Natural killer cell (primary cell): Measurements from ENCODE around the gene GNAZ. TPM values are rescaled to one million over a fixed set of nuclear protein-coding genes. Genes with fewer than 3 reads are reported as not detected.
A peak's percentile ranks its signal among the peaks of the same experiment; 100 is the strongest.

Source experiments
- ATAC-seq, 3 donors: fragments of 150-1000 bp in 2 of 3; fragments of 200-7000 bp in 1 of 3; cut with Tn5 transposase; 1 replicate in 1 of 3; 2 replicates in 2 of 3; pipeline ENCODE4 v1.10.0; 2021; ENCODE audit warnings: mild to moderate bottlenecking in 2 of 3, moderate library complexity in 2 of 3
- DNase-seq, 2 donors: peaks; one replicate each; pipeline versions ENCODE4 v3.0.0 to v3.0.0-alpha.2; 2013 to 2021; ENCODE audit warnings: mixed read lengths in 1 of 2
- H3K27ac ChIP-seq: one replicate; pipeline ENCODE4 v1.5.1; 2013; ENCODE audit warnings: mild to moderate bottlenecking, low read length
- H3K27me3 ChIP-seq: one replicate; pipeline ENCODE4 v1.6.1; 2013; ENCODE audit warnings: low read length; ENCODE audit not compliant: control insufficient read depth, insufficient read depth
- H3K36me3 ChIP-seq: one replicate; pipeline ENCODE4 v1.6.1; 2013; ENCODE audit warnings: low read length; ENCODE audit not compliant: control insufficient read depth, insufficient read depth
- H3K4me1 ChIP-seq: one replicate; pipeline ENCODE4 v1.6.1; 2013; ENCODE audit warnings: low read length; ENCODE audit not compliant: control insufficient read depth, insufficient read depth
- H3K4me3 ChIP-seq: one replicate; pipeline ENCODE4 v1.5.1; 2013; ENCODE audit warnings: low read length
- H3K9me3 ChIP-seq: one replicate; pipeline ENCODE4 v1.6.1; 2013; ENCODE audit warnings: low read length; ENCODE audit not compliant: control insufficient read depth, insufficient read depth
- H3K27ac Mint-ChIP-seq, 2 donors: one replicate each; pipeline ENCODE4 v1.8.0; 2022; ENCODE audit warnings: mild to moderate bottlenecking in 2 of 2, mixed read lengths in 2 of 2, moderate library complexity in 1 of 2
- H3K27me3 Mint-ChIP-seq, 2 donors: one replicate each; pipeline ENCODE4 v1.8.0; 2022; ENCODE audit warnings: low read depth in 2 of 2, mixed read lengths in 2 of 2
- H3K36me3 Mint-ChIP-seq: one replicate; pipeline ENCODE4 v1.8.0; 2022; ENCODE audit warnings: mixed read lengths
- H3K4me1 Mint-ChIP-seq, 2 donors: one replicate each; pipeline ENCODE4 v1.8.0; 2022; ENCODE audit warnings: mixed read lengths in 2 of 2
- H3K4me3 Mint-ChIP-seq: one replicate; pipeline ENCODE4 v1.8.0; 2022; ENCODE audit warnings: mild to moderate bottlenecking, moderate library complexity, mixed read lengths
- H3K9me3 Mint-ChIP-seq, 2 donors: one replicate each; pipeline ENCODE4 v1.8.0; 2022; ENCODE audit warnings: mixed read lengths in 2 of 2
- CTCF ChIP-seq: fragments of 200-600 bp; IDR thresholded peaks from one replicate; pipeline ENCODE4 v1.8.0; 2022; ENCODE audit warnings: antibody characterized with exemption
- WGBS: methylation state at CpG from one replicate; pipeline ENCODE4 v1.1.7; 2013; ENCODE audit warnings: missing lambda C conversion rate; ENCODE audit not compliant: insufficient coverage; 5-methylcytosine and 5-hydroxymethylcytosine counted together
- intact Hi-C: fragments of 100-400 bp; cut with micrococcal nuclease; formaldehyde crosslinking; loops from one replicate; pipeline ENCODE4 v1.14.2; 2022
- total RNA-seq, 4 donors: library from RNA; stranded (reverse); fragments of 120-200 nt in 1 of 4; gene quantifications; one replicate each; pipeline versions ENCODE4 v1.2.3 to v1.2.4, GENCODE V29; 2013 to 2022

GNAZ gene
- total RNA-seq, 3 donors from 2014 or later (not counting 1 experiment from before 2014, with no cell fraction given) = 4.5 to 7.5 (median 5.6) TPM

- H3K4me3 Mint-ChIP-seq = no peak overlapping the region
These were observed 84.1 kb downstream of the GNAZ start for GRCh38 chr22:23154461-23154860.

DNA sequence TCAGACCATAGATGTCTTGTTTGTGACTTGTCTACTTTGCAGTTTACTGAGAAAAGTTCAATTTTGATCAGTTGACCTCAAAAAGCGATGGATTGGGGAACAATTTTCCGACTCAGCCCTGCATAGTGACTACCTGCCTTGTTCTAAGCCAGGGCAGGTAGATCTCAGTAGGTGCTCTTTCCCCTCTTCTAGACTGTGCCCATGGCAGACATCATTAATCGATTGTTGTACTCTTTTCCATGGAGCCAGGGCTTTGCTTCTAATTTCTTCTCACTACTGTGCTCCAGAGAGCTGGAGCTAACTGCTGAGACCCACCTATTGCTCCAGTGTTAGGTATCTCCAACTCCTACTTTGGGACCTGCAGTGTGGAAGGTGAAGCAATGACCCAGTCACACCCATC, 84.8 kb downstream of the GNAZ start:
- H3K4me1 ChIP-seq = peaks cover 23% of the 10 kb centered on the region
- H3K36me3 ChIP-seq = no peaks in the 10 kb centered on the region
- no peaks in the 10 kb centered on the region for H3K9me3 ChIP-seq
- H3K4me3 ChIP-seq = no peak overlapping the region
- H3K27me3 ChIP-seq = no peaks in the 10 kb centered on the region
- ATAC-seq = no peak
- intact Hi-C loops = no loop called here
- H3K27me3 Mint-ChIP-seq = no peaks in the 10 kb centered on the region
- no peak overlapping the region for H3K4me3 Mint-ChIP-seq
- no peak for TF ChIP-seq CTCF
- peaks cover 11 to 18% of the 10 kb centered on the region in 2 donors for H3K4me1 Mint-ChIP-seq
- WGBS = 97% methylated on average over 3 of the region's 3 CpGs
- DNase-seq = no peak
- H3K27ac ChIP-seq = no peak overlapping the region
- H3K36me3 Mint-ChIP-seq = no peaks in the 10 kb centered on the region
- no peak overlapping the region for H3K27ac Mint-ChIP-seq
- H3K9me3 Mint-ChIP-seq = no peaks in the 10 kb centered on the region

More at GRCh38 chr22:23154461-23154860, 84.1 kb downstream of the GNAZ start:
- Mint-ChIP-seq H3K9me3 (no peaks in the 10 kb centered on the region), H3K27ac (no peak overlapping the region), H3K4me1 (peaks cover 11 to 18% of the 10 kb centered on the region in 2 donors), H3K36me3 (no peaks in the 10 kb centered on the region), H3K27me3 (no peaks in the 10 kb centered on the region)
- no peaks in the 10 kb centered on the region for H3K36me3 ChIP-seq
- H3K4me3 ChIP-seq = no peak overlapping the region
- TF ChIP-seq CTCF = no peak
- DNase-seq (no peak), ATAC-seq (no peak)
- WGBS = 98% methylated on average over 4 of the region's 5 CpGs
- intact Hi-C loops = no loop called here
- peaks cover 23% of the 10 kb centered on the region for H3K4me1 ChIP-seq
- H3K27me3 ChIP-seq = no peaks in the 10 kb centered on the region
- H3K27ac ChIP-seq = no peak overlapping the region
- H3K9me3 ChIP-seq = no peaks in the 10 kb centered on the region

- no peaks in the 10 kb centered on the region for H3K36me3 ChIP-seq
- H3K27ac ChIP-seq = no peak overlapping the region
- Mint-ChIP-seq H3K36me3 (no peaks in the 10 kb centered on the region), H3K4me1 (peaks cover 11 to 18% of the 10 kb centered on the region in 2 donors), H3K27ac (peak overlapping the region in 1 of 2 donors; percentile 35), H3K4me3 (no peak overlapping the region), H3K9me3 (no peaks in the 10 kb centered on the region), H3K27me3 (no peaks in the 10 kb centered on the region)
- WGBS = 94% methylated on average over 9 of the region's 9 CpGs
- intact Hi-C loops = no loop called here
- DNase-seq (no peak), ATAC-seq (no peak)
- H3K4me1 ChIP-seq = peaks cover 23% of the 10 kb centered on the region
- TF ChIP-seq CTCF = no peak
- H3K9me3 ChIP-seq = no peaks in the 10 kb centered on the region
- H3K4me3 ChIP-seq = no peak overlapping the region
- H3K27me3 ChIP-seq = no peaks in the 10 kb centered on the region
These were observed 85.5 kb downstream of the GNAZ start for GRCh38 chr22:23155831-23156230.

- no peak for DNase-seq
- Histone ChIP-seq H3K27ac (no peak overlapping the region), H3K36me3 (no peaks in the 10 kb centered on the region), H3K4me3 (no peak overlapping the region), H3K9me3 (no peaks in the 10 kb centered on the region), H3K27me3 (no peaks in the 10 kb centered on the region), H3K4me1 (peaks cover 23% of the 10 kb centered on the region)
- TF ChIP-seq CTCF = no peak
- H3K4me1 Mint-ChIP-seq = peaks cover 11 to 18% of the 10 kb centered on the region in 2 donors
- intact Hi-C loops = no loop called here
- 62% methylated on average over 5 of the region's 8 CpGs for WGBS
- H3K27me3 Mint-ChIP-seq = no peaks in the 10 kb centered on the region
- peak overlapping the region in 1 of 2 donors; percentile 35 for H3K27ac Mint-ChIP-seq
- ATAC-seq = no peak
- H3K9me3 Mint-ChIP-seq = no peaks in the 10 kb centered on the region
- no peaks in the 10 kb centered on the region for H3K36me3 Mint-ChIP-seq
- no peak overlapping the region for H3K4me3 Mint-ChIP-seq
These were observed 86.0 kb downstream of the GNAZ start for GRCh38 chr22:23156286-23156685.
